Panc1 (cell line): ENCODE measurements around the gene GLI3.

ENCODE experiments used
- CTCF ChIP-seq: fragments of 450-650 bp; IDR thresholded peaks from 2 replicates; pipeline ENCODE4 v1.5.1; 2017; ENCODE audit warnings: mild to moderate bottlenecking
- REST ChIP-seq, 2 experiments: IDR thresholded peaks; 2 replicates each; pipeline ENCODE4 v1.6.1; 2011 to 2012; ENCODE audit warnings: low read depth in 2 of 2, control low read depth in 1 of 2, low read length in 1 of 2, mild to moderate bottlenecking in 1 of 2, moderate library complexity in 1 of 2; ENCODE audit not compliant: insufficient read depth in 1 of 2
- SIN3A ChIP-seq: IDR thresholded peaks from 2 replicates; pipeline ENCODE4 v1.6.1; 2012; ENCODE audit warnings: low read depth, mild to moderate bottlenecking, low read length, moderate library complexity, borderline replicate concordance; ENCODE audit not compliant: insufficient read depth

GRCh38 chr7:42235741-42236161 lies 1.3 kb downstream of the GLI3 start:
- TF ChIP-seq CTCF (no peak), SIN3A (no peak), REST (IDR thresholded peaks at IDR 0.05; ENCODE audit: insufficient read depth in 1 of 2, low read depth in 2 of 2, low read length in 1 of 2) (no peak)
